NCI-H1092 (cell line): ENCODE data around the gene ACAT2.
"Not testable (repeated sequence)": the region's sequence is repeated elsewhere in the genome, so short reads cannot be mapped to it uniquely, and the experiment has no call there.

ENCODE experiments used
- DNase-seq: peaks from one replicate; lab custom pipeline; 2025; lab: John Stamatoyannopoulos, UW

The ACAT2 gene

GRCh38 chr6:159772196-159772595 lies 10.4 kb downstream of the ACAT2 start:
- DNase-seq, result no peak

GRCh38 chr6:159777240-159777904 lies 15.5 kb downstream of the ACAT2 start:
- no peak for DNase-seq

- no peak for DNase-seq
Observed at GRCh38 chr6:159778131-159778530, 16.3 kb downstream of the ACAT2 start.

GRCh38 chr6:159778542-159779103 lies 16.8 kb downstream of the ACAT2 start:
- no peak for DNase-seq

GRCh38 chr6:159788276-159788675 lies 26.4 kb downstream of the ACAT2 start:
- DNase-seq, result no peak

GRCh38 chr6:159788753-159789376 lies 27.0 kb downstream of the ACAT2 start:
- peak; percentile 48 for DNase-seq

- DNase-seq, result peak; percentile 100
Observed at GRCh38 chr6:159789377-159790148, 27.7 kb downstream of the ACAT2 start, which contains the start of gene TCP1. Gene TCP1, minus strand, starts transcription at chr6:159789602. Its CDS starts 134 bp downstream, at chr6:159789468.

- peak; percentile 100 for DNase-seq
Observed at GRCh38 chr6:159790149-159790955, 28.5 kb downstream of the ACAT2 start, which contains the start of gene MRPL18. Gene MRPL18, plus strand, starts transcription at chr6:159790467. Its CDS starts 121 bp downstream, at chr6:159790588.

GRCh38 chr6:159790956-159791598 lies 29.2 kb downstream of the ACAT2 start:
- peak; percentile 20 for DNase-seq

GRCh38 chr6:159794976-159795375 lies 33.1 kb downstream of the ACAT2 start:
- not testable (repeated sequence) for DNase-seq

- no peak for DNase-seq
Observed at GRCh38 chr6:159797554-159797953, 35.7 kb downstream of the ACAT2 start.

GRCh38 chr6:159800141-159800865 lies 38.5 kb downstream of the ACAT2 start, which contains the start of gene PNLDC1:
Gene PNLDC1, plus strand, starts transcription at chr6:159800276. Its CDS starts 32 bp downstream, at chr6:159800308.
- DNase-seq, result no peak

GRCh38 chr6:159801935-159802334 lies 40.1 kb downstream of the ACAT2 start:
- DNase-seq, result no peak

- DNase-seq, result no peak
Observed at GRCh38 chr6:159804504-159804903, 42.7 kb downstream of the ACAT2 start.

GRCh38 chr6:159805440-159806020 lies 43.7 kb downstream of the ACAT2 start:
- DNase-seq, result no peak

- no peak for DNase-seq
Observed at GRCh38 chr6:159806021-159806458, 44.2 kb downstream of the ACAT2 start.

- DNase-seq, result no peak
Observed at GRCh38 chr6:159807150-159807858, 45.5 kb downstream of the ACAT2 start.

GRCh38 chr6:159808647-159809046 lies 46.8 kb downstream of the ACAT2 start:
- DNase-seq, result no peak

- no peak for DNase-seq
Observed at GRCh38 chr6:159809149-159809548, 47.3 kb downstream of the ACAT2 start.
